ENCODE measurements around the gene SLC30A10. TPM values are rescaled to one million over a fixed set of nuclear protein-coding genes. Genes with fewer than 3 reads are reported as not detected.
A peak's percentile ranks its signal among the peaks of the same experiment; 100 is the strongest.
"Not testable (repeated sequence)": the region's sequence is repeated elsewhere in the genome, so short reads cannot be mapped to it uniquely, and the experiment has no call there.

Gene SLC30A10
- total RNA-seq, 4 donors from 2014 or later, result 0.33 TPM; not detected in 3

GRCh38 chr1:219940707-219941106 lies 12.3 kb upstream of the SLC30A10 start:
- intact Hi-C loops (cut with DNase I), result no loop called here
- H3K36me3 ChIP-seq, result no peaks in the 10 kb centered on the region
- no peaks in the 10 kb centered on the region for H3K27me3 ChIP-seq
- peaks cover 18 to 20% of the 10 kb centered on the region in 2 donors for H3K4me1 ChIP-seq
- DNase-seq, result no peak
- H3K27ac ChIP-seq, result peak overlapping the region in 2 of 3 donors; percentile 9 to 82
- H3K9me3 ChIP-seq, result no peaks in the 10 kb centered on the region
- WGBS, 2 donors, result 50 to 51% methylated on average over 3 of the region's 3 CpGs
- no peak overlapping the region for H3K4me3 ChIP-seq (replicated peaks in 1 of 3)
- TF ChIP-seq CTCF (IDR thresholded peaks at IDR 0.05) (no peak), POLR2A (IDR thresholded peaks at IDR 0.05) (no peak)

GRCh38 chr1:219938706-219939105 lies 10.3 kb upstream of the SLC30A10 start:
- 18 to 22% methylated on average over 2 of the region's 2 CpGs for WGBS, 2 donors
- intact Hi-C loops (cut with DNase I), result no loop called here
- Histone ChIP-seq H3K36me3 (no peaks in the 10 kb centered on the region), H3K27ac (peak overlapping the region in 2 of 3 donors; percentile 5 to 82), H3K9me3 (no peaks in the 10 kb centered on the region), H3K4me3 (replicated peaks in 1 of 3) (no peak overlapping the region), H3K27me3 (no peaks in the 10 kb centered on the region), H3K4me1 (peaks cover 18 to 20% of the 10 kb centered on the region in 2 donors)
- TF ChIP-seq POLR2A (IDR thresholded peaks at IDR 0.05) (peak in 1 of 2 donors; percentile 5), CTCF (IDR thresholded peaks at IDR 0.05) (no peak)
- DNase-seq, result peak; percentile 50 to 62

- H3K9me3 ChIP-seq; H3K27me3 ChIP-seq; H3K36me3 ChIP-seq; intact Hi-C loops (cut with DNase I); H3K4me3 ChIP-seq (replicated peaks in 1 of 3); H3K27ac ChIP-seq; DNase-seq; H3K4me1 ChIP-seq: not testable (repeated sequence)
- 94 to 95% methylated on average over 11 of the region's 11 CpGs for WGBS, 2 donors
Observed at GRCh38 chr1:219933763-219934162, 5.4 kb upstream of the SLC30A10 start.

GRCh38 chr1:219931033-219931432 lies 2.7 kb upstream of the SLC30A10 start:
- intact Hi-C loops (cut with DNase I), result no loop called here
- no peaks in the 10 kb centered on the region for H3K27me3 ChIP-seq

GRCh38 chr1:219928791-219929118 lies 398 bp upstream of the SLC30A10 start:
- peaks cover 0 to 11% of the 10 kb centered on the region in 2 donors for H3K4me1 ChIP-seq
- H3K4me3 ChIP-seq (replicated peaks in 1 of 3), result peak overlapping the region in 1 of 3 donors; percentile 44

More at GRCh38 chr1:219931033-219931432, 2.7 kb upstream of the SLC30A10 start:
- Histone ChIP-seq H3K4me1 (peaks cover 0 to 11% of the 10 kb centered on the region in 2 donors), H3K36me3 (no peaks in the 10 kb centered on the region), H3K9me3 (no peaks in the 10 kb centered on the region), H3K27ac (no peak overlapping the region), H3K4me3 (replicated peaks in 1 of 3) (no peak overlapping the region)
- TF ChIP-seq CTCF (IDR thresholded peaks at IDR 0.05), result no peak
- no peak for TF ChIP-seq POLR2A (IDR thresholded peaks at IDR 0.05)
- DNase-seq, result no peak

More at GRCh38 chr1:219928791-219929118, 398 bp upstream of the SLC30A10 start:
- intact Hi-C loops (cut with DNase I), result no loop called here
- TF ChIP-seq CTCF (IDR thresholded peaks at IDR 0.05), result no peak
- no peak for TF ChIP-seq POLR2A (IDR thresholded peaks at IDR 0.05)
- Histone ChIP-seq H3K27ac (no peak overlapping the region), H3K9me3 (no peaks in the 10 kb centered on the region), H3K36me3 (no peaks in the 10 kb centered on the region), H3K27me3 (no peaks in the 10 kb centered on the region)
- no peak for DNase-seq
- WGBS, 2 donors, result 51 to 57% methylated on average over 12 to 13 of the region's 13 CpGs
